ENCODE results near the gene HRH3.

Gene HRH3

GRCh38 chr20:62243906-62244515, 23.9 kb upstream of the HRH3 start:
- DNase-seq: no peak

DNA sequence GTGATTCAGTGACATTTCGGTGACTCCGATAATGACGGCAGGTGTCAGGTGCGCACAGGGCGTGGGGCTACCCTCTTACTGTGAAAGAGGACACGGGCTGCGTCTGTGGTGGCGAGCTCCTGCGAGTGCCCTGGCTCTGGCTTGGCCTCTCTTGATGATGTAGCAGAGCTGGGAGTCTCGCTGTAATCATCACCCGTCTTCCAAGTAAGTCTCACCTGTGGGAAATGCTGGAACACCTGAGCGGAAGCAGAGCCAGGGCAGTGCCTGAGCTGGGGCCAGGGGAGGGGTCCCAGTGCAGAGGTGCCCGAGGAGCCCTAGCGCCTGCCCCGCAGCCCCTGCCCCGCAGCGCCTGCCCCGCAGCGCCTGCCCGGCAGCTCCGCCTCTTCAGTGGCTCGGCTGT, 23.0 kb upstream of the HRH3 start:
- DNase-seq: no peak

DNA sequence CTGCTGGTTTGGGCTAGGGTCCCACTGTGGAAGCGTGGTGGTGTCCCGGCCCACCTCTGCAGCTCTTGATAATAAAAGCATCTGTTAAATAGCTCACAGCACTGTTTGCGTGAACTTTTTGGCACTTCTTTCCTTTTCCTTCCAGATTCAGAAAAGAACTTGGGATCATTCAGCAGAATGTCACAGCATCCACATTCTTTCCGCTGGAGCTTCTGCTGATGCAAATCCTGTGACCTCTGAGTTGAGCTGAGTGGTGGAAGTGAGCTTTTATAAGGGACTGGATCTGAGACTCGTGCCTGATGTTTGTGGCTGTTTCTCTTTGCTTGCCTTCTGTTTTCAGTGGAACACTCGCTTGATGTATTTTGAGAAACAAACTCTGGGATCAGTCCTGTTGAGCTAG, 22.1 kb upstream of the HRH3 start:
- no peak for DNase-seq

GRCh38 chr20:62241506-62241905, 21.4 kb upstream of the HRH3 start:
- DNase-seq: no peak

- DNase-seq: no peak
Observed at GRCh38 chr20:62240020-62240685, 20.1 kb upstream of the HRH3 start.

DNA sequence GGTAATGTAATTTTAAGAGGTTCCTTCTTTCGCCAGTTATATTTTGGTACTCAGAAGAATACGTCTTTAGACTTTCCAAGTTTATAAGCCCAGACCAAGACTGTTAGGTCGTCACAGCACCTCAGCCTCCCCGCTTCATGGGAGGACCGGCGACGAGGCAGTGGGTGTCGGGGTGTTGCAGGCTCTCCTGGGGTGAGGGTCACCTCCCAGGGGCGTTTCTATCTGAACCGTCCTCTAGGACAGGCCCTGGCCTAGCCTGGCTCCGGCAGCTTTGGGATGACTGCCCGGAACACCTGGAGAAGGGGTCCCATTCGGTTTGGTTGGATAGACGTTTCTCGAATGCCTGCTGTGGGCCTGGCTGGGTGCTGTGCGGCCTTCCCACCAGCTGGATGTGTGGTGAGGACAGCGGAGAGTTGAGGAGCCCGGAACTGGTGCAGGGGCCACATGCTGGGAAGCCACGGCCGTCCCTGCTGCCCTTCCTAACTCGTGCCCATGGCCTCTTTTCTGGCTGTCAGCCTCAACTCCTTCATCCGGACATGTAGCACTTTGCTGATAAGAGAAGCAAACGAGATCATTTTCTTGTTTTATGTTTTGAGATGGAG, 19.3 kb upstream of the HRH3 start:
- no peak for DNase-seq

DNA sequence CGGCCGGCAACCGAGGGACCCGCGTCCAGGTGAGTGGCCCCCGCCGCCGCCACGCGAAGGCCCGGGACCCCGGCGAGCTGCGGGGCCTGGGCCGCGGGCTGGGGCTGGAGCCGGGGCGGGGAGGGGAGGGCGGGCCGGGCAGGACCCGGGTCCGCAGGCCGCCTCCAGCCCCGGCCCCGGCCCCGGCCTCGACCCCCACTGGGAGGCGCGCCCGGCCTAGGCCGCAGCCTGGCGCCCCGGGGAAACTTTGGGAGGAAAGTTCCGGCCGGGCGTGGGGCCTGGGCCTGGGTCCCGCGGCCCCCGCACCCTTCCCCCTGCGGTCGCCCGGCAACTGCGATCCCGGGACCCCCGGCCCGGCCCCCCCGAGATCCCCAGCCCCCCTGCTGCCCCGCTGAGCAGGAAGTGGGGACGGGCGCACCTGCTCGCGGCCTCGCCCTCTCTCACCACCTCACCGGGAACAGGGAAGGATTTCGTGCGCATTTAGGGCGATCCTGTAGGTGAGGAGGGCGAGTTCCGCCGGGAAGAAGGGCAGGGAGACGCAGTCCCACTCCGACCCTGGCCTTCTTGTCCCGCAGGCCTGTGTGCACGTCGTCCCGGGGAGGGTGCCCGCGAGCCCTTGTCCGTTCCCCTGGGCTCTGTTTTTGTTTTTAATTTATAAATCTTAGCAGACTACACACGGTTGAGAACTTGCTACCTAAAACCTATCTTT, 18.6 kb upstream of the HRH3 start:
- DNase-seq: peak; percentile 21

DNA sequence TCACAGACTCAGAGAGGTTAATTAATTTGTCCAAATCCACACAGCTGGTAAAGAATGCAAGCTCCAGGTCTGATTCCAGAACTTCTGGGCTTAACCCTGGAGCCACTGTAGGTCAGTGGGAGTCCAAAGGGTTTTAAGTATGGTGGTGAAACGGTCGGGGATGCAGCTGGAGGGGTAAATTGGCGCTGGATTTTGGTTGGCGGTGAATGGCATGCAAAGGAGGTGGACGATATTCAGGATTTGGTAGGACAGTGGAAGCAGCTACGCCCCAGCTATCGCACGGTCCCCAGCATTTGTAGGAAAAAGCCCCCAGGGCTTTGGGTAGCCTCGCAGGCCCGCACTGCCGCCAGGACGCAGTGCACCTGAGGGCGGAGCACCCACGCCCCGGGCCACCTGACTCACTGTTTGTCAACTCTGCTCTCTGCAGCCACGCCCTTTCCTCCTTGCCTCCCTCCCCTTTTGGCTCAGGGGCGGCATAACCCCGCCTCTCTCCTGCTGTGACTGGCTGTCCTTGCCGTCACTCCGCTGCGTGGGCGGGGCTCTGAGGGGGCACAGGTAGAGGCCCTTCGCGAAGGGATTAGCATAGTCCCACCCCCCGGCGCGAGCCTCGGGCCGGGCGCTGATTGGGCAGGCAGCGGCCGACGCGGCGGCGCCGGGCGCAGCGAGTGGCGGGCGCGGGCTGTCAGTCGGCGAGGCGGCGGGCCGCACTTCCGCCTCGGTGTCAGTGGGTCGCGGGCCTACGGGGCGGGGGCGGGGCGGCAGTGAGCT, 17.9 kb upstream of the HRH3 start, which contains the start of gene OSBPL2:
Gene OSBPL2 (plus strand): TSS at position 721 of the 768 bp plus-strand sequence. CDS start 17,664 bp downstream, outside the sequence.
- DNase-seq: peak; percentile 100

GRCh38 chr20:62237514-62237800, 17.4 kb upstream of the HRH3 start:
- DNase-seq: no peak

DNA sequence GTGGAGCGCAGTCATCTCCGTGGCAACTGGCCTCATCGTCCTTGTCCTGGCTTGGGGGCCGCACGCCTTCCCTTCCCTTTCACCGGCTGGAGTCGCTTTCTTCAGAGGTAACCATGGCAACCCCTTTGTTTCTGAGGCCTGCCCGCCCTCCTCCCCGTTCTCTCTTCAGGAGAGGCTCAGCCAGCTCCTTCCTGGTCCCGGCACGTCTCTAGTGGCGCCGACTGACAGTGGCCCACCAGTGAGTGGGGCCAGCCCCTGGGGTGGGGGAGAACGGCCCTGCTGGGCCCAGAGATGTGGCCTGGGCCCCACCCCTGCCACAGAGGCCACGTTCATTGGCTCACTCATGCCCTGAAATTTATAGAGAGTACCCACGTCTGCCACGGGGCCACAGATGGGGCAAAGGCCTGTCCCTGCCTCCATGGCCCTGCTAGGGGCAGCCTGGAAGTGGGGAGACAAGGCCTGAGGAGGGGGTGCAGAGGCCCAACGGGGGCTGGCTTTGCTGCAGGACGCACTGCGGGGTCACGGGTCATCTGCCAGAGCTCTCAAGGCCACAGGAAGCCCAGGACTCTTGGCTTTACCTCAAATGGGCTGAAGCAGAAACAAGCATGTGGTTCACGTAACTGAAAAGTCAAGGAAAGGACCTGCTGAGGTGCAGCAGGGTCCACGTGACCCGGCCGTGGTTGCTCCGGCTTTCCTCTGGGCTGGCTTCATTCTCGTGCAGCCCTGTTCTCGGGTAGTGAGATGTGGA, 16.9 kb upstream of the HRH3 start:
- DNase-seq: no peak

GRCh38 chr20:62236200-62236599, 16.1 kb upstream of the HRH3 start:
- no peak for DNase-seq

GRCh38 chr20:62235777-62236157, 15.7 kb upstream of the HRH3 start:
- DNase-seq: no peak

DNA sequence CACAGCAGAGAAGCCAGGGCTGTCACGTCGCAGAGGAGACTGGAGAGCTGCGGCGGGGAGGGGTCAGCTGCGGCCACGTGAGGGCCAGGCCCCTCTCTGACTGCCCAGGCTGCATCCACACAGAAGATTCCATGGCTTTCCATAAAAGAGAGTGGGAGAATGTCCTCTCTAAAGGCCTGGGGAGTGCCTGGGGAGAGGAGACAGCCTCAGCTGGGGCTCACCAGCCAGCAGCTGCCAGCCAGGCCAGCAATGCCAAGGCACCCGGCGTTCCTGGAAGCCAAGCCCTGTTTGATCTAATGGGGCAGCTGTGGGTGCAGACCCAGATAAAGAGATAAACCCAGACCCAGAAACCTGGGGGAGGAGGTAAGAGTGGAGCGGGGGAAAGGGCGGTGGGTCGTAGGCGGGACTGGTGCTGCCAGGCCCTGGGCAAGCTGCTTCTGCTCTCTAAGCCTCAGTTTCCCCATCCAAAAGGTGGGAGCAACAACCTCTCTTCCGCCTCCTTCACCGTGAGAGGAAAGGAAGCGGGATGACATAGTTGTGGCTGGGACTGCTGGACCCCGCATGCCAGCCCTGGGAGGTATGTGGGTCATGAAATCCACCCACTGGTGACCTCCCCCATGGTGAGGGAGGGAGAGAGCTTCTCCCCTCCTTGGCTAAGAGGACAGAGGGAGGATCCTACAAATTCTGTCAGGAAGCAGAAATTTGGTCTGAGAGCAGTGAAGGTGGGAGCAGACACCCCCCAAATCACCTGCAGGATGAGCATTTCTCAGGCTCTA, 15.1 kb upstream of the HRH3 start:
- DNase-seq: no peak

DNA sequence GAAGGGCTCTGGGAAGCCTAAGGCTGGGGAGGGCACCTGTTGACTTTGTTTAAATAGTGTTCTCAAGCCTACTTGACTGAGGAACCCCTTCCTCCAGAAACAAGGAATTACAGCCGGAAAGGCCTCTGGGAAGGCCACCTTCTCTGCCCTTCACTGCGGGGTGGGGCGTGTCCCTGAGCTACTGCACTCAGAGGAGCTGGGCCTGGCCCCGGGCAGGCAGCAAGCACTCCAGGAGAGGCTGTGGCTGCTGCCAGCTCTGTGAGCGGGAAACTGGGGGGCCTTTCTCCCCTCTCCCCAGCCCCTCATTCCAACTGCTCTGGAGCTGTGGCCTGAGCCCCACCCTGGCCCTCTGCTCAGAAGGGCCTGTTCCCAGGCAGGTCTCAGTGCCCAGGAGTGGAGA, 14.3 kb upstream of the HRH3 start:
- no peak for DNase-seq

DNA sequence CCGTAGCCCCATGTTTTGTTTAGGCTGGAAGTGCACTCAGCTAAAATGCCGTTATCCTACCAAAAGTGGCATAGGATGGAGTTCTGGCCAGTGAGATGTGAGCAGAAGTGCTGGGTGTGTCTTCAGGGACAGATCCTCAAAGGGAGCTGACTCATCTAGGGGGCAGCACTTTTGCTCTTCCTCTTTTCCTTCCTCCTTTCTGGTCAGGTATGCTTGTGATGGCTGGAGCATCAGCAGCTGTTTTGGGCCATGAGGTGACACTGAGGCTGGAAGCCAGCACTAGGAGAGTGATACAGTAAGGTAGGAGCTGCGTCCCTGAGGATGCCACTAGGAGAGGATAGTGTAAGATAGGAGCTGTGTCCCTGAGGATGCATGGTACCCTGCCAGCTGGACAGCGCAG, 13.6 kb upstream of the HRH3 start:
- no peak for DNase-seq

DNA sequence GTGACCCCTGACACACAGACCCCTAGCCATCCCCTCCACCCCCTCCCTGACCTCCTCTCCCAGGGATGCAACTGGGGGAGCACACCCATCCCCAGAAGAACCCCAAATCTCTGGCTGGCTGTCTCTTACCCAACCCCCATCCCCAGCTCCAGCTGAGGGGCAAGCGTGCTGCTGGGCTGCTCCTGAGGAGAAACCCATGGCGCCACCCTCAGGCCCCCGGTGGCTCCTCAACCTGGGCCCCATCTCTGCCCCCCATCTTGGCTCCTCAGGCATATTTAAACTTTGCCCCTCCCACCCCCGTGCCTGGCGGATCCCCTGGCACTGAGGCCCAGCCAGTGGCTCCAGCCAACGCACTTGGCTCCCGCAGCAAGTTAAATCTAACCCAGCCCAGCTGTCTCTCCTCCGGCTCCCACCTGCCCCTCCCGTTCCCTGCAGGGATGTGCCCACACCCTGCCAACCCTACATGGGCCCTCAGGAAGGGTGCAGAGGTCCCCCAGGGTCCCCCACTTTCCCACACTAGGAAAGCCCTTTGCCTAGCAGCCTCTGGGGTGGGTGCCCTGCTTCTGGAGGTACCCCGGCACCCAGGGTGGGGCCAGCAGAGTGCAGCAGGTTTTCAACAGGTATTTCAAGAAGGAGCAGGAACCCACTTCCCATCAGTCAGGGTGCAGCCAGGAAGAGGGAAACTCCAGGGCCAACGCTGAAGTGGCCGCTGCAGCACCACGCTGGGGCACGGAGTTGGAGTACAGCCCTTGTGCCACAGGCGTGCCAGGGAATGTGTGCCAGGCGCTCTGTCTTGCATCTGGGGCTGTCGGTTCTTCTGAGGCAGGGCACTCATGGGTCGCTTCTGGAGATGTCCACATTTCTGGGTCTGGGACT, 12.9 kb upstream of the HRH3 start:
- DNase-seq: no peak

DNA sequence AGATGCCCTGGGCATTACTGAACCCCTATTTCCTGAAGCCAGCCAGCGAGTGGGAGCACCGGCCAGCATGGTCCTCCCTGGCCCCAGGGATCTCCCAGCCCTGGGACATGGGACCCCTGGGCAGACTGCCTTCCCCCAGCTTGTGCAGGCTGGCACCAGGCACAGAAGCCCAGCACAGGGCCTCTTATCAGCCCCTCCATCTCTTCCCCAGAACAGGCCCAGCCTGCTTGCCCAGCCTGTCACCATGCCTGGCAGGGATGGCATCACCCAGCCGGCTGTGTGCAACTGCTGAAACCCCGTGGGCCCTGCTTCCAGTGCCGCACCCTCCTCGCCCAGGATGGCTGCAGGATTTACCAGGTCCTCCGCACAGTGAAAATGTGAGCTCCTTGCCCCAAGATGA, 12.1 kb upstream of the HRH3 start:
- DNase-seq: no peak

DNA sequence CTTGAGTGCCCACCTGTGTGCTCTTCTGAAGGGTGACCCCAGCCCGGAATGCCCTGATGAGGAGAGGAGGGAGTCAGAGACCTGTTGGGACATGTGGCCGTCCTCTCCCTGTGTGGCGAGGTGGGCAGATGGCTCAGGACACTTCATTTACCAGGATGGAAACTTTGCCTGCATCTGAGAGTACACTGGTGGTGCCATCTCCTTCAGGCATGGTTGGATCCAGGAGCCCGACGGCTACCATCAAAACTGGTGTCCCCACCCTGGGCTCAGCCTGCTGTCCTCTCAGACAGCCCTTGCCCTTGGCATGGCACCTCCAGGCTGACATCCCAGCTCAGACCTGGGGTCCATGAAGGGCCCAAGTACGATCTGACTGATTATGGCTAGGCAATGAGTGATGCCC, 11.2 kb upstream of the HRH3 start:
- no peak for DNase-seq

DNA sequence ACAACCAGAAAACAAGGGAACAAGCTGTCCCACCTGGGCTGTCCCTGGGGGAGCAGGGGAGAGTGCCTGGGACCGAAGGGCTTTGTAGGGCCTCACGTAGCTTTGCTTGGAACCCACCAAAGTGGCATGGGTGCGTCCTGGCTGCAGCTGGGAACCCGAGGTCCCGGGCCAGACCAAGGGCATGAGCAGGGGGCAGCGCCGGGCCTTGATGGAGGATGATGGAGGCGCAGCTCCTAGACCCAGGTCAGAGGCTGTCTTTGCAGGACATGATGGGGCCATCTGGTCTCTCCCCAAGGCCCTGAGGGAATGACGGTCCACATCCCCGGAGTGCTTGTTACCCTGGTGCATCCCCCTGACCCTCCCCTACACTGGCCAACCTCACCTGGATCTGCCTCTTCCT, 10.6 kb upstream of the HRH3 start:
- DNase-seq: no peak

- DNase-seq: no peak
Observed at GRCh38 chr20:62230276-62230675, 10.2 kb upstream of the HRH3 start.

DNA sequence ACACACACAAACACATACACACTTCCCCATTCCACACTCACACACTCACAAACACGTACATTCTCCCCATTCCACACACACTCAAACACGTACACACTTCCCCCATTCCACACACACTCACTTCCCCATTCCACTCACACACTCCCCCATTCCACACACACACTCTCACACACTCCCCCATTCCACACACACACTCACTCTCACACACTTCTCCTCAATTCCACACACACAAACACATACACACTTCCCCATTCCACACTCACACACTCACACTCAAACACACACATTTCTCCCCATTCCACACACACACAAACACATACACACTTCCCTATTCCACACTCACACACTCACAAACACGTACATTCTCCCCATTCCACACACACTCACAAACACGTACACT, 9.6 kb upstream of the HRH3 start:
- no peak for DNase-seq
